GM12872 (cell line): ENCODE data around the gene KDM4B.
A peak's percentile ranks its signal among the peaks of the same experiment; 100 is the strongest.

Experiments
- CTCF ChIP-seq: IDR thresholded peaks from 3 replicates; pipeline ENCODE4 v1.5.1; 2011; ENCODE audit warnings: low read depth, mild to moderate bottlenecking, low read length, moderate library complexity; ENCODE audit not compliant: insufficient read depth

KDM4B gene

DNA sequence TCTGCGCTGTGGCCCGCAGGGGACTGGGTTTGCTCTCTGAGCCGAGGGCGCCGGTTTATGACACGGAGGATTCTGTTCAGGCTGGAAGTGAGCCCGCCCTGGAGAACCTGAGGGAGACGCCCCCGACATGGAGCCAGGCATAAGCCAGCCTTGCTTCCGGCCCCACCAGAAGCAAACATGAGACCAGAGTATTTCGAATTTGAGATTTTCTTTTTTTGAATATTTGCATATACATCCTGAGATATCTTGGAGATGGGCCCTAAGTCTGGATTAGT is 72.9 kb downstream of the KDM4B start:
- TF ChIP-seq CTCF = no peak

- TF ChIP-seq CTCF = no peak
These were observed 73.6 kb downstream of the KDM4B start for GRCh38 chr19:5042556-5042955.

DNA sequence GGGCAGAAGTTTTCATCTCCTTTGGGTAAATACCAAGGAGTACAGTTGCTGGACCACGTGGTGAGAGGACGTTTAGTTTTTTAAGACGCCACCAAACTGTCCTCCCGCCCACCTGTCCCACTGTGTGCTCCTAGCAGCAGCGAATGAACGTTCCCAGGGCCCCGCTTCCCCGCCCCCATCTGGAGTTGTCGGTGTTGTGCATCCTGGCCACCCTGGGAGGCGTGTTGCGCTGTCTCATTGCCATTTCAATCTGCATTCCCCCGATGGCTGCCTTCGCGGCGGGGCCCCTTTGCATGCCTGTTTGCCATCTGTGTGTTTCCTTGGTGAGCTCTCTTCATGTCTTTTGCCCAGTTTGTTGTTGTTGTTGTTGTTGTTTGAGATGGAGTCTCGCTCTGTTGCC is 76.1 kb downstream of the KDM4B start:
- TF ChIP-seq CTCF = no peak

- TF ChIP-seq CTCF = no peak
These were observed 77.0 kb downstream of the KDM4B start for GRCh38 chr19:5045956-5046338.

- TF ChIP-seq CTCF = no peak
These were observed 77.6 kb downstream of the KDM4B start for GRCh38 chr19:5046339-5047039.

DNA sequence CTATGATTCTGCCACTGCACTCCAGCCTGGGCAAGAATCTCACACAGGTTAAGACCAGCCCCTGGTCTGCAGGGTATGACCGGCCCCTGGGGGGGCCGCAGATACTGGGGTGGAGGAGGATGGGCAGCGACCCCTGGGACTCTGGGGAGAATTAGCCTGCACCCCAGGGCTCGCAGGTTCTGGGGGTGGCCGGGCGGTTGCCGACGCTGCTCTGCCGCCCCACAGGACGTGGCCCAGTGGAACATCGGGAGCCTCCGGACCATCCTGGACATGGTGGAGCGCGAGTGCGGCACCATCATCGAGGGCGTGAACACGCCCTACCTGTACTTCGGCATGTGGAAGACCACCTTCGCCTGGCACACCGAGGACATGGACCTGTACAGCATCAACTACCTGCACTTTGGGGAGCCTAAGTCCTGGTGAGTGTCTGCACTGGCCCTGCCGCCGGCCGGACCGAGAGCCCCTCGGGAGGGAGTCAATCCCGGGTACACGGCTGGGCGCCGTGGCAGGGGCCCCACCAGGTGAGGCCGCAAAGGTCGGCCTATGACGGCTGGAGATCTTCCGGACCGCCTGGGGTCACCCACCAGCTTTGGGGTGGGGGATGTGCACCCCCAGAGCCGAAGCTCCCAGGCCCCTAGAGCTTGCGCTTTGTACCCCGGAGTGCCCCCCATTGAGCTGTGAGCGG is 78.5 kb downstream of the KDM4B start:
- no peak for TF ChIP-seq CTCF

- peak; percentile 98 for TF ChIP-seq CTCF
These were observed 79.3 kb downstream of the KDM4B start for GRCh38 chr19:5048091-5048726.
